KOPT-K1 (cell line): ENCODE measurements around the gene NOP9.

Experiments
- H3K27ac ChIP-seq: fragments of 200-600 bp; sonication (generic); 2 replicates; pipeline ENCODE4 v1.5.1; 2016; ENCODE audit warnings: antibody characterized with exemption, mild to moderate bottlenecking, low read depth, low read length; ENCODE audit not compliant: poor library complexity, severe bottlenecking
- H3K36me3 ChIP-seq: fragments of 200-600 bp; sonication (generic); 2 replicates; pipeline ENCODE4 v1.5.1; 2017; ENCODE audit warnings: antibody characterized with exemption, mild to moderate bottlenecking, low read length, moderate library complexity; ENCODE audit not compliant: insufficient read depth
- H3K9me3 ChIP-seq: fragments of 200-600 bp; sonication (generic); 2 replicates; pipeline ENCODE4 v1.5.1; 2017; ENCODE audit warnings: antibody characterized with exemption, low read length, mild to moderate bottlenecking; ENCODE audit not compliant: insufficient read depth, poor library complexity, severe bottlenecking

The NOP9 gene, protein sequence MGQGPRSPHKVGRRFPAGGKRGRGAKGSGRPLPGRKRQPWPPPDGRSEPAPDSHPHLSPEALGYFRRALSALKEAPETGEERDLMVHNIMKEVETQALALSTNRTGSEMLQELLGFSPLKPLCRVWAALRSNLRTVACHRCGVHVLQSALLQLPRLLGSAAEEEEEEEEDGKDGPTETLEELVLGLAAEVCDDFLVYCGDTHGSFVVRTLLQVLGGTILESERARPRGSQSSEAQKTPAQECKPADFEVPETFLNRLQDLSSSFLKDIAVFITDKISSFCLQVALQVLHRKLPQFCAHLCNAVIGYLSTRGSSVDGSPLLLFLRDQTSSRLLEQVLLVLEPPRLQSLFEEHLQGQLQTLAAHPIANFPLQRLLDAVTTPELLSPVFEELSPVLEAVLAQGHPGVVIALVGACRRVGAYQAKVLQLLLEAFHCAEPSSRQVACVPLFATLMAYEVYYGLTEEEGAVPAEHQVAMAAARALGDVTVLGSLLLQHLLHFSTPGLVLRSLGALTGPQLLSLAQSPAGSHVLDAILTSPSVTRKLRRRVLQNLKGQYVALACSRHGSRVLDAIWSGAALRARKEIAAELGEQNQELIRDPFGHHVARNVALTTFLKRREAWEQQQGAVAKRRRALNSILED

DNA sequence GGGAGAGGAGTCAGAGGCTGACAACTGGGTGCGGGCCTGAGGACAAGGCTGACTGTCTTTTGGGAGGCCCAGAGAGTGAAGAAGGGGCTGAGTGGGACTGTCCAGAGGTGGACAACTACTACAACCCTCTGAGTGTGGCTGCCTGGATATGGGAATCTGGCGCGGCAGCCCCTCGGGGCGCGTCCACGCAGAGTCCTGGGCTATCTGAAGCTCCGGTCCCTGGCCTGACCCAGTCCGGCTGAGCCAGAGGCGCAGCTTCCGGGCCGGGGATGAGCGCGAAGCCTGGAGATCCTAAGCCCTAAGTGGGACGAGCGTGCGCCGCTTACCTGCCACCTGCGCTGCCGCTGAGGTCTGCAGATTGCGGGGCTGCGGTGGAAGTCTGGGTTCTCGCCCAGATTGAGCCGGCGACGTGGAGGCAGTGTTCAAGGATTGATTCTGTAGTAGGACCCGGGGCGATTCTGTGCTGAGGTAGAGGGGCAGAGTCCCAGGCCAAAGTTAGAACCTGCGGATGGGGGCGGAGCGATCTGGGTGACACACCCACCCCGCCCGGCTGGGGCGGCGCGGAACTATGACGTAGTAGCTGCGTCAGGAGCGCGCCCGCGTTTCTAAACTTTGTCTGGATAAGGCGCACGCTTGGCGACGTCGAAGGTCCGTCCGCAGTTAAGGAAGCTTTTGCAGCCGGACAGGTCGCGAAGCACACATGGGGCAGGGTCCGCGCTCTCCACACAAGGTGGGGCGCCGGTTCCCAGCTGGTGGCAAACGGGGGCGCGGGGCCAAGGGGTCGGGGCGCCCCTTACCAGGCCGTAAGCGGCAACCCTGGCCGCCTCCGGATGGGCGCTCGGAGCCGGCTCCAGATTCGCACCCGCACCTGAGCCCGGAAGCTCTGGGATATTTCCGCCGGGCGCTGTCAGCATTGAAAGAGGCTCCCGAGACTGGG lies at the start of gene NOP9, which contains the start of gene DHRS1:
NOP9 (plus strand) TSS at position 596 of the 937 bp plus-strand sequence; CDS start at position 701, 105 bp downstream.
DHRS1 (minus strand) TSS at position 526 of the 937 bp plus-strand sequence. CDS start 674 bp downstream, outside the sequence.
- Histone ChIP-seq H3K36me3 (peaks cover 46% of the 10 kb centered on the region), H3K9me3 (no peaks in the 10 kb centered on the region), H3K27ac (peak within 1 kb of the TSS; percentile 57)

DNA sequence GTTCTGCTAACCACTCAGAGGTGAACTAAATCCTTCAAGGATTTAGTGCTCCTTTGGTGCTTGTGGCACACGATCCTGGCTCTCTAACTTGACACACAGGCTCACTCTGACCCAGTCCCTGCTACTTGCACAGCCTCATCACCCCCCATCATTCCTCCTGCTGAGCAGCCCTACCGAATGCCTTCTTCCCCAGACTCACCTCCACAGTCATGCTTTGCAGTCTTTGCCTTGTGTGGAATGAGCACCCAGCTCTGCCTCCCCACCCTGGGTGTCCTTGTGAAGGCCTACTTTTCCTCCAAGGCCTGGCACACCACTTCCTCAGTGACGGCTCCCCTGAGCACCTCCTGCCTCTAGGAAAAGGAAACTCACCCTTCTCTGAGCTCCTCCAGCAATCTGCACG lies 49.3 kb upstream of the NOP9 start:
- H3K9me3 ChIP-seq, result no peaks in the 10 kb centered on the region
- H3K36me3 ChIP-seq, result no peaks in the 10 kb centered on the region

DNA sequence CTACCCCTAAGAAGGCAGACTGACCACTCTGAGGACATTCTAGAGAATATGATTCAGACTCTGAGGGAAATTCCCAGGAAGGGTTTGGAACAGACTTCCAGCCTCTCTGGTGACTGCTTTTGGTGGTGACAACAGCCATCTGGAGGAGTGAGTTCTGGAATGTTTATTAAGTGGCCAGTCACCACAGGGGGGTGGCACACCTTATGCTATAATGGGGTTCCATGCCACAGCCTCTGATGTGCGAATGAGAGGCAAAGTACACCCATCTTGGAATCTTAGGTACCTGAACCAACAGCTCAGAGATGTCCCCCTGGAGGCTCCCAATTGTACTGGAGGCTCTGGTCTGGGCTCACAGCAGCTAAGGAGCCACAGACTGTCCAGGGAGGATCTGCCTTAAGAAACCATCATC lies 47.8 kb upstream of the NOP9 start:
- H3K27ac ChIP-seq, result no peak overlapping the region
- H3K9me3 ChIP-seq, result no peaks in the 10 kb centered on the region
- no peaks in the 10 kb centered on the region for H3K36me3 ChIP-seq

More for the DNA sequence above, 49.3 kb upstream of the NOP9 start:
- no peak overlapping the region for H3K27ac ChIP-seq

DNA sequence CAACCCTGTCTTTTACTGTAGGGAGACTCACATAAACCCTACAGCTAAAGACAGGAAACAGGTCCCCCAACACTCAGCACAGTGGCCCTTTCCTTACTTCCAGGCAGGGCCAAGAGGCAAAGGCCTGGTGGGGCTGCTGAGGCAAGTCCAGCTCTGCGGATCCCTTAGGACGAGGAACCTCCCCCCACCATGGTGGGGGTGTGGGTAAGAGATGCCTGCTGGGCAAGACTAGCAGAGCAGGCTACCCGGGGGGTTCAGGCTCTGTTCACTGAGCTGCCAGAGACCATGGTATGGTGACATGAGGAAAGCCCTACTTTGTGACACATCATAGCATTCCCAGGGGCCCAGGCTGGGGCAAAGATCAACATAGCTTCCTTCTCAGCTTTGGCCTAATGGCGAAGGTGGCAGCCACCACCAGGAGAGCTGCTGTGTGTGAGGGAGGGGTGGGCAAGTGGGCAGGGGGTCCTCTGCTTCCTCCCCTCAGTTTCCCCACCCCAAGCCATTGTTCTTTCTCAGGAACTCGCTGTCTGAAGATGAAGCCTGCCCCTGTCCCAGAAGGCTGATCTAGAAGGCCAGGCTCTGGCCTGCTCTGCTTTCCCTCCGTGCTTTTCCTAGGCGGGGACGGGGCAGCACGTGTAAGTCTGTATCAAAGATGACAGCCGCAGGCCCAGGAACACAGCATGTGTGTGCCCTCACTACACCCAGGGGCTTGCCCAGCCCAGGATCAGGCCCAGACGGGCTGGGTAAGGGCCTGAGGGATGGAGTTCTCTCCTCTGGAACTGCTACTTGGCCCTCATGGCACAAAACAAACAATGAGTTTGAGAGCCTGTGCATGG lies 47.1 kb upstream of the NOP9 start:
- H3K27ac ChIP-seq, result no peak overlapping the region
- no peaks in the 10 kb centered on the region for H3K9me3 ChIP-seq
- no peaks in the 10 kb centered on the region for H3K36me3 ChIP-seq

DNA sequence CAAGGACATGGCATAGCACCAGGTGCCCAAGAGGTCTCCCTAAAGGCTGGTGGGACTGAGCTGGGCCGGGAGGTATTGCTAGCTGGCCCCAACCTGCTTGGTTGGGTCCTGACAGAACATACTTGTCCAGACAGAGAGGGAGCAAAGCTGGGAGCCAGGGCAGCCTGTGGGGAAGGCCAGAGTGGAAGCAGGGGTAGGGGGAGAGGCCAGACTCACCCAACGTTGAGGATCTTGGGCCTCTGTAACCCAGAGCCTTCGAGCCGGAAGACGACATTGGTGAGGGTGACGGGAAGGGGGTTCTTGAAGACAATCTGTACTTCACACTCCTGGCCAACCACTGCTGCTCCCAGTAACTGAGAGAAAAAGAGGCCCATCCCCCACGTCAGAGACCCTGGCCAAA lies 45.7 kb upstream of the NOP9 start:
- H3K36me3 ChIP-seq, result no peaks in the 10 kb centered on the region
- H3K27ac ChIP-seq, result no peak overlapping the region
- H3K9me3 ChIP-seq, result no peaks in the 10 kb centered on the region

DNA sequence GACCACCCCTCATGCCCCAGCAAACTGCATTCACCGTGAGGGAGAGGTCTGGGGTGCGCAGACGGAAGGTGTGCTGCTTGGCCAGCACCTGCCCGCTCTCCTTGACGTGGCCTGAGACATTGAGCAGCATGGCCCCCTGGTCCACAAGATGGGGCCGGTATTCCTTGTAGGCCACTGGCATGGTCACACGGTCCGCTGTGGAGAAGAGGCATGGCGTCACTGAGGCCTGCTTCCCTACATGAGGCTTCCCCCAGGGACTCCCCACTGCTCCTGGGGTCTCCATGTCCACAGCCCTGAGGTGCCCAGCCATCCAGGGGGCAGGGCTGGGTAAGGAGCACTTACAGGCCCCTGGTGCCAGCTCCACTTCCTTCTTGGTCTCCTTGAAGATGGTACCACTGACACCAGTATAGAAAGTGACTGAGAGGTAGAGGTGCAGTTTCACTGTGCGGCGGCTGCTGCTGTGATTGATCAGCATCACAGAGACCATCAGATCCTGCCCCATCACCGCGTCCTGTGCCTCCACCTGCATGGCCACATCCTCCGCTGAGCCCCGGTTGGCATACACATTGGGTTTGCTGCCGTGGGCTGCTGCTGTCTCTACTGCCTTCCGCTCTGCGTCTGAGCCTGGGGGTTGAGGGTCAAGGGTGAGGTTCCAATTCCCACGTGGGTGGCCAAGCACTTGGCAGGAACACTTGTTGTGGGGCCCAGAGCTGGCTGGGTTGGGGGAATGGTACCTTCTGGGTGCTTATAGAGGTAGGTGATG lies 44.8 kb upstream of the NOP9 start:
- no peaks in the 10 kb centered on the region for H3K9me3 ChIP-seq
- no peak overlapping the region for H3K27ac ChIP-seq
- H3K36me3 ChIP-seq, result no peaks in the 10 kb centered on the region

DNA sequence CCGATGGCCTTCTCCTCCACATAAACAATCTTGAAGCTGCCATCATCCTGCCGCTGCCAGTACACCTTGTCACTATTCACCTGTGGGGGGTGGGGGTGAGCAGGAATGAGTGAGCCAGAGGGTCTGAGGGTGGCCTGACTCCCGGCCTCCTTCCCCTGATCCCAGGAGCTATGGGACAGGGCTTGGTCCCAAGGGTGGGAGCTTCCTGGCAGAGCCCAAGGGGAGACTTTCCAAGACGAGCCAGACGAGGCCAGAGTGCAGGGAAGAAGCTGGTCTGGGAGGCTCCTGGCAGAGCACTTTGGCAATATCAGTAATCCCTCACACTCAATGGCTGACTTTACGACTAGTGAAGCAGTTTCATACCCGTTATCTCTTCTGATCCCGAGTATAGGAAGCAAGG lies 44.2 kb upstream of the NOP9 start:
- Histone ChIP-seq H3K36me3 (no peaks in the 10 kb centered on the region), H3K9me3 (no peaks in the 10 kb centered on the region), H3K27ac (no peak overlapping the region)

DNA sequence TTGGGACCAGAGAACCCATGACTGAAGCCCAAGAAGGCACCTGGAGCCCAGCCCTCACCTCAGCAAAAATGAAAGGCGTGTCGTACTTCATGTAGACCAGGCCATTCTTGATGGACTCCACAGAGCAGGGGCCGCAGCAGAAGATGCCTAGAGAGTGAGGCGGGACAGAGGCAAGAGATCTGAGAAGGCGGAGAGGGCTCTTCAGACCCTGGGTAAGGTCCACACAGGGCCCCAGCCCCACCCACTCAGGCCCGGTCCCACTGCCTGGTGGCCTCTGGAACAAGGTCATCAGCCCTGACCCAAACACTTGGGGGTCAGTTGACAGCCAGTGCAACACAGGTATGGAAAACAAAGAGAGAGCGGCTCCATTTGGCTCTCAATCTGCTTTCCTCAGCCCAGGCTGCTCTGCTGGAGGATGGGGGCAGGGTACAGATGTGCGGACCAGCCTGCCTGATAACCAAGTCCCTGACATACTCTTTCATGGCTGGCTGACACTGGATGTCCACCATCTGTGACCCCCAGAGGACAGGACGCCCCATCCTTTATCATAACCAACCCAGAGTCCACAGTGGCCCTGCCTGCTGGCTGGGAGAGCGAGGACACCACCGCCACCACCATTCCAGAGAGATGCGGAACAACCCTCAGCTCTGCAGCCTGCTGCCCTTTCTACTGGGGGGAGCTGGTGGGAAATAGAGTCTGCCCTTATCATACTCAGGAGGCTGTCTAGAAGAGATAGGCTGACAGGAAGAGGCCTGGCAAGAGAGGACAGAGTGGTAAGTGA lies 43.5 kb upstream of the NOP9 start:
- H3K9me3 ChIP-seq, result no peaks in the 10 kb centered on the region
- no peak overlapping the region for H3K27ac ChIP-seq
- H3K36me3 ChIP-seq, result no peaks in the 10 kb centered on the region

DNA sequence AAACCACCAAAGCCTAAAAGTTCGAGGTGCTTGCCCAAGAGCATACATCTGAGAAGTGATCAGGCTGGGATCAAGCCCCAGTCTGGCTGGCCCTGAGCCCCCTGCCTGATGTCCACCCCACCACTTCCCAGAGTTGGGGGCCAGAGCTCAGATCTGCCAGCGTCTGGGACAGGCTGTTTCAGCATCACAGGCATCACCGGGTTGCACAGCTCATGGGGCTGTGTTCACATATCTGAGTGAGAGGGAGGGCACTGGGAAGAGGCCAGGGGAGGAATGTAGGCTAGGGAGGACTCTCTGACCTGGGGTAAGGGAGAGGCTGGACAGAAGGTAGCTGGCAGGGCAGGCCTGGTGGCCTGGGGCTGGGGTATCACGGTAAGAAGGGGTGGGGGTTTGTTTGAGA lies 42.7 kb upstream of the NOP9 start:
- no peaks in the 10 kb centered on the region for H3K9me3 ChIP-seq
- no peak overlapping the region for H3K27ac ChIP-seq
- H3K36me3 ChIP-seq, result no peaks in the 10 kb centered on the region

DNA sequence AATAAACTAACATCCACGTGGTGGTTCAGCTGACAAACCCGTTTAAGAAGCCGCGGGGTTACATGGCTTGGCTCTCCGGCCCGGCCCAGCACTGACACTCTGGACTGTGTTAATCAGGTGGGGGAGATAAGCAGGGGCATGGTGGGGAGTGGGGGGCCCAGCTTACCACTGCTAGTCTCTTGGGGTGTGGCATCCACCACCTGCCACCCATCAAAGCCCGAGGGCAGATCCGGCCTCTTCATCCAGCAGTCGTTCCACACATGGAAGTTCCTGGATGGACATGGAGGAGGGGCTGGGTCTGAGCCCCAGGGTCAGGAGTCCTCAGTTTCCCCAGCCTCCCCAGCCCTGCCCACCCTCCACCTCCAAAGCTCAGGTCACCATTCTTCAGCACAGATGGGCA lies 41.5 kb upstream of the NOP9 start:
- no peak overlapping the region for H3K27ac ChIP-seq
- no peaks in the 10 kb centered on the region for H3K36me3 ChIP-seq
- H3K9me3 ChIP-seq, result no peaks in the 10 kb centered on the region

DNA sequence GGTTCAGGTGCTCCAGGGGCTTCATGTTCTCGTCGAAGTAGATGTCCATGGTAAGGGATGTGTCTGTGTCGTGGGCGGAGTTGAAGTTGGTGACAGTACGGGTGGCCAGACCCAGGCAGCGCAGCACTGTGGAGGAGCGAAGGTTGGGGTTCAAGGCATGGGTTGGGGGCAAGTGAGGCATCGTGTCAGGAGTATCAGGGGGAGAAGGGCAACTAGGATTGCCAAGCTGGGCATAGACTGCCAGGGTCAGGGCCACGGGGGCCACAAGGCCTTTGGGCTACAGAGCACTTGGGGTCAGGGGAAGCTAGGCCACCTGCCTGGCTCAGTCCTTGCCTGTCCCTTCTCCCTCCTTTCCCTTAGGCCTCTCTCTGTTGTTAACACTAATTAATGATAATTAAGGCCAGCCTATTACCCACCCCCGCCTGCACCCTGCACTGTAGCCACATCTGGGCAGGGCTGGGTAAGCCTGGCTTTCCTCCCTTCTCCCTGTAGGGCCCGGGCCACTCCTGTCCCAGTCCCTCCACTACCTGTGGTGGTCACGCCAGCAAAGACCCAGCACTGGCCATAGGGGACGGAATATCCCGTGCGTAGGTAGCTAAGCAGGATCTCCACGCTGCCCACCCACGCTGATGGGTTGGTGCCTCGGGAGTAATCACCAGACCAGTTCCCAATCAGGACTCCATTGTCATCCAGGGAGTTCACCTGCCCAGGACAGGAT lies 40.9 kb upstream of the NOP9 start:
- H3K36me3 ChIP-seq, result no peaks in the 10 kb centered on the region
- H3K9me3 ChIP-seq, result no peaks in the 10 kb centered on the region
- no peak overlapping the region for H3K27ac ChIP-seq

DNA sequence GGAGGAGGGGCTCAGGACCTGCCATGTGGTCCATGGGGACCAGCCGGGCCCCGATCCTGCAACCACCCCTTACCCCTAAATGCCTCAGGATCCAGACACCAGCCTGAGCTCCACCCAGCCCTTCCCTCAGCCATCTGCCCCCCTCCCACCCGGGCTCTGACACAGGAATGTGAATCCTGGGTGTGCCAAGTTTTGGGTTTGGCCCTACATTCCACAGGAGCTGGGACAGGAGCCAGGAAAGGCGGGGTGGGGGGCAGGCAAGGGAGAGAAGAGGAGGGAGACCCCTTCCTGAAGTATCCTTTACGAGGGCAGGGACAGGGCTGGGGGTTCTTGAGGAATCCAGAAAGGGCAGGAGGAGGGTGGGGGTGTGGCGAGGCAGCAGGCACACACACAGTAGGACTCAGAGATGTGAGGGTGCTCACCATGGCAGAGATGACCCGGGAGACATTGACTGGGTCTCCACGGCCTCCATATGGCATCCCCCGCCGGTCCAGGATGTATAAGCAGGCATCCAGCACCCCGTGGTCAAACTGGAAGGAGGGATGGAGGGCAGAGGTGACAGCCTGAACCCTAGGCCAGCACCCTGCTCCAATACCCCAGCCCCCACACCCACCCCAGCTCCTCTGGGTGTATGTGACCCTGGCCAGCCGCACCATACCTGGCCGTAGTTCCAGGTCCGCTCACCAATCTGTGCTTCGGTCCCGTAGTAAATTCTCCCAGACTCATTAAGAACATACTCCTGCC lies 40.2 kb upstream of the NOP9 start:
- H3K36me3 ChIP-seq, result no peaks in the 10 kb centered on the region
- no peak overlapping the region for H3K27ac ChIP-seq

More for the DNA sequence above, 40.2 kb upstream of the NOP9 start:
- no peaks in the 10 kb centered on the region for H3K9me3 ChIP-seq
